Small intestine (tissue), 7 donors: ENCODE data around the gene AACS. TPM values are rescaled to one million over a fixed set of nuclear protein-coding genes. Genes with fewer than 3 reads are reported as not detected.

ENCODE experiments used
- DNase-seq, 2 donors: peaks; one replicate each; pipeline versions ENCODE4 v3.0.0 to v3.0.0-alpha.2; 2013
- FAIRE-seq: peaks from 2 replicates; lab custom pipeline; 2012; peaks lifted over from hg19 to GRCh38; lab: Jason Lieb, UNC
- H3K27ac ChIP-seq, 3 donors: one replicate each; pipeline ENCODE4 v1.5.1; 2013; ENCODE audit warnings: low read length in 2 of 3, mild to moderate bottlenecking in 2 of 3, control low read depth in 1 of 3, inconsistent platforms in 1 of 3, low read depth in 1 of 3, moderate library complexity in 1 of 3
- H3K27me3 ChIP-seq, 3 donors: one replicate each; pipeline ENCODE4 v1.6.1; 2013; ENCODE audit warnings: low read length in 3 of 3, inconsistent platforms in 1 of 3; ENCODE audit not compliant: control insufficient read depth in 3 of 3, insufficient read depth in 3 of 3
- H3K36me3 ChIP-seq, 3 donors: one replicate each; pipeline ENCODE4 v1.6.1; 2013; ENCODE audit warnings: low read length in 3 of 3, inconsistent platforms in 1 of 3, low read depth in 1 of 3, mild to moderate bottlenecking in 1 of 3, moderate library complexity in 1 of 3; ENCODE audit not compliant: control insufficient read depth in 3 of 3, insufficient read depth in 2 of 3
- H3K4me1 ChIP-seq, 3 donors: one replicate each; pipeline ENCODE4 v1.6.1; 2013; ENCODE audit warnings: low read length in 2 of 3, inconsistent platforms in 1 of 3, low read depth in 1 of 3, mild to moderate bottlenecking in 1 of 3, moderate library complexity in 1 of 3; ENCODE audit not compliant: control insufficient read depth in 3 of 3, insufficient read depth in 2 of 3
- H3K4me3 ChIP-seq, 3 donors: one replicate each; pipeline ENCODE4 v1.5.1; 2013; ENCODE audit warnings: low read length in 3 of 3, control low read depth in 1 of 3, inconsistent platforms in 1 of 3, low read depth in 1 of 3, mild to moderate bottlenecking in 1 of 3, moderate library complexity in 1 of 3
- H3K9me3 ChIP-seq, 2 donors: one replicate each; pipeline ENCODE4 v1.6.1; 2013; ENCODE audit warnings: low read depth in 1 of 2, low read length in 1 of 2; ENCODE audit not compliant: control insufficient read depth in 2 of 2, insufficient read depth in 1 of 2
- WGBS, 3 donors: extraction: QIAGEN DNeasy Blood & Tissue Kit; methylation state at CpG; one replicate each; pipeline ENCODE4 v1.1.7; 2013; 5-methylcytosine and 5-hydroxymethylcytosine counted together
- polyA plus RNA-seq, 4 donors: library from polyadenylated mRNA; stranded (reverse) in 3 of 4; unstranded in 1 of 4; fragments of 200-250 nt in 3 of 4; fragments of 120-200 nt in 1 of 4; gene quantifications; one replicate each; pipeline versions ENCODE4 v1.2.1 to v1.2.3, GENCODE V29; 2013
- donor health status: healthy with polysubstance abuse.
- donor health status: control.
- donor health status: control.
- donor health status: Bipolar disorder and iron deficiency.
- donor health status: healthy.

AACS gene
- polyA plus RNA-seq, 4 donors = 15.8 to 35.9 (median 22.4) TPM

GRCh38 chr12:125185740-125186470 is 120.7 kb downstream of the AACS start, which contains the start of gene TMEM132B:
TMEM132B (plus strand) TSS chr12:125186386.
- H3K9me3 ChIP-seq = peaks cover 0 to 5% of the 10 kb centered on the region in 2 donors
- peak within 1 kb of the TSS in 2 of 3 donors; percentile 18 to 46 for H3K4me3 ChIP-seq
- H3K27me3 ChIP-seq = peaks cover 9 to 63% (median 42%) of the 10 kb centered on the region in 3 donors
- DNase-seq (peak; percentile 63 to 70), FAIRE-seq (no peak)
- H3K4me1 ChIP-seq = peaks cover 0 to 5% (median 0%) of the 10 kb centered on the region in 3 donors
- 1 to 3% (median 2%) methylated on average over 30 to 71 of the region's 71 CpGs for WGBS, 3 donors
- H3K36me3 ChIP-seq = no peaks in the 10 kb centered on the region
- H3K27ac ChIP-seq = no peak within 1 kb of the TSS

GRCh38 chr12:125186471-125187147 is 121.4 kb downstream of the AACS start:
- no peaks in the 10 kb centered on the region for H3K36me3 ChIP-seq
- H3K4me3 ChIP-seq = peak overlapping the region in 2 of 3 donors; percentile 18 to 46
- H3K4me1 ChIP-seq = peaks cover 0 to 5% (median 0%) of the 10 kb centered on the region in 3 donors
- WGBS, 3 donors = 1 to 2% (median 1%) methylated on average over 29 to 90 of the region's 90 CpGs
- FAIRE-seq = no peak
- H3K27ac ChIP-seq = no peak overlapping the region
- H3K9me3 ChIP-seq = no peaks in the 10 kb centered on the region
- peak in 1 of 2 donors; percentile 25 for DNase-seq
- peaks cover 9 to 66% (median 46%) of the 10 kb centered on the region in 3 donors for H3K27me3 ChIP-seq

- Histone ChIP-seq H3K27ac (no peak overlapping the region), H3K36me3 (no peaks in the 10 kb centered on the region), H3K27me3 (peaks cover 9 to 66% (median 46%) of the 10 kb centered on the region in 3 donors), H3K4me3 (peak overlapping the region in 1 of 3 donors; percentile 46), H3K9me3 (no peaks in the 10 kb centered on the region), H3K4me1 (peaks cover 0 to 5% (median 0%) of the 10 kb centered on the region in 3 donors)
- FAIRE-seq (no peak), DNase-seq (no peak)
- WGBS, 3 donors = 2 to 4% (median 4%) methylated on average over 27 to 41 of the region's 41 CpGs
Observed at GRCh38 chr12:125187148-125187745, 122.0 kb downstream of the AACS start.

GRCh38 chr12:125187780-125188741 is 122.8 kb downstream of the AACS start:
- no peaks in the 10 kb centered on the region for H3K9me3 ChIP-seq
- no peaks in the 10 kb centered on the region for H3K36me3 ChIP-seq
- DNase-seq = no peak
- WGBS, 3 donors = 4 to 7% (median 4%) methylated on average over 24 to 25 of the region's 25 CpGs
- H3K4me3 ChIP-seq = peak overlapping the region in 1 of 3 donors; percentile 2
- FAIRE-seq = no peak
- no peak overlapping the region for H3K27ac ChIP-seq
- H3K27me3 ChIP-seq = peaks cover 9 to 74% (median 46%) of the 10 kb centered on the region in 3 donors
- peaks cover 0 to 5% (median 0%) of the 10 kb centered on the region in 3 donors for H3K4me1 ChIP-seq

- no peak overlapping the region for H3K27ac ChIP-seq
- no peaks in the 10 kb centered on the region for H3K36me3 ChIP-seq
- H3K4me3 ChIP-seq = no peak overlapping the region
- FAIRE-seq (no peak), DNase-seq (no peak)
- peaks cover 7 to 73% (median 45%) of the 10 kb centered on the region in 3 donors for H3K27me3 ChIP-seq
- no peaks in the 10 kb centered on the region for H3K9me3 ChIP-seq
- WGBS, 3 donors = 8 to 18% (median 15%) methylated on average over 10 of the region's 10 CpGs
- H3K4me1 ChIP-seq = no peaks in the 10 kb centered on the region
Observed at GRCh38 chr12:125189015-125189414, 123.8 kb downstream of the AACS start.

GRCh38 chr12:125189502-125189901 is 124.3 kb downstream of the AACS start:
- H3K4me3 ChIP-seq = no peak overlapping the region
- H3K27me3 ChIP-seq = peaks cover 4 to 71% (median 41%) of the 10 kb centered on the region in 3 donors
- no peaks in the 10 kb centered on the region for H3K4me1 ChIP-seq
- 16 to 31% (median 17%) methylated on average over 8 of the region's 8 CpGs for WGBS, 3 donors
- no peak for DNase-seq
- no peaks in the 10 kb centered on the region for H3K9me3 ChIP-seq
- H3K36me3 ChIP-seq = no peaks in the 10 kb centered on the region
- no peak overlapping the region for H3K27ac ChIP-seq
- no peak for FAIRE-seq

- Histone ChIP-seq H3K4me1 (no peaks in the 10 kb centered on the region), H3K36me3 (no peaks in the 10 kb centered on the region), H3K4me3 (no peak overlapping the region), H3K27me3 (peaks cover 1 to 57% (median 32%) of the 10 kb centered on the region in 3 donors), H3K27ac (no peak overlapping the region), H3K9me3 (no peaks in the 10 kb centered on the region)
- no peak for FAIRE-seq
- WGBS, 3 donors = 59 to 71% (median 64%) methylated on average over 10 of the region's 10 CpGs
- DNase-seq = no peak
Observed at GRCh38 chr12:125191361-125192087, 126.3 kb downstream of the AACS start.
